Calu3 (cell line): ENCODE data around the gene NKG7. TPM values are rescaled to one million over a fixed set of nuclear protein-coding genes. Genes with fewer than 3 reads are reported as not detected.

Experiments used
- BruUV-seq: library from RNA; stranded (reverse); fragments of 400-500 nt; replicated peaks from 2 replicates; lab custom pipeline; 2021; lab: Mats Ljungman, UMichigan
- CTCF ChIA-PET: fragments of 300-600 bp; sonication (Branson Sonifier 250); formaldehyde crosslinking; loops from one replicate; lab custom pipeline; 2022; ENCODE audit warnings: antibody characterized with exemption; lab: Charles Lee
- DNase-seq: peaks from one replicate; pipeline ENCODE4 v3.0.0; 2022
- H3K27ac Mint-ChIP-seq: one replicate; pipeline ENCODE4 v1.8.0; 2022; ENCODE audit warnings: mixed read lengths; ENCODE audit not compliant: unreplicated experiment
- H3K27me3 Mint-ChIP-seq: one replicate; pipeline ENCODE4 v1.8.0; 2022; ENCODE audit warnings: mixed read lengths; ENCODE audit not compliant: unreplicated experiment
- H3K36me3 Mint-ChIP-seq: one replicate; pipeline ENCODE4 v1.8.0; 2022; ENCODE audit warnings: mild to moderate bottlenecking, moderate library complexity, mixed read lengths; ENCODE audit not compliant: insufficient read depth, unreplicated experiment
- H3K4me1 Mint-ChIP-seq: one replicate; pipeline ENCODE4 v1.8.0; 2022; ENCODE audit warnings: mild to moderate bottlenecking, low read depth, mixed read lengths; ENCODE audit not compliant: unreplicated experiment
- H3K4me3 Mint-ChIP-seq: one replicate; pipeline ENCODE4 v1.8.0; 2022; ENCODE audit warnings: mild to moderate bottlenecking, low read depth, moderate library complexity, mixed read lengths; ENCODE audit not compliant: unreplicated experiment
- H3K9me3 Mint-ChIP-seq: one replicate; pipeline ENCODE4 v1.8.0; 2022; ENCODE audit warnings: low read depth, mixed read lengths; ENCODE audit not compliant: unreplicated experiment
- intact Hi-C: fragments of 100-400 bp; cut with micrococcal nuclease; formaldehyde crosslinking; loops from one replicate; pipeline ENCODE4 v1.10.0; 2022; ENCODE audit not compliant: unreplicated experiment
- total RNA-seq: library from RNA; stranded (reverse); gene quantifications from 2 replicates; pipeline ENCODE4 v1.2.3, GENCODE V29; 2022
- TF ChIP-seq, protein P1 (sequence below): fragments of 200-600 bp; IDR thresholded peaks from one replicate; pipeline ENCODE4 v1.8.0; 2022; ENCODE audit warnings: antibody characterized with exemption; ENCODE audit not compliant: unreplicated experiment

Gene NKG7
- total RNA-seq, 1 experiment from 2014 or later = not detected

DNA sequence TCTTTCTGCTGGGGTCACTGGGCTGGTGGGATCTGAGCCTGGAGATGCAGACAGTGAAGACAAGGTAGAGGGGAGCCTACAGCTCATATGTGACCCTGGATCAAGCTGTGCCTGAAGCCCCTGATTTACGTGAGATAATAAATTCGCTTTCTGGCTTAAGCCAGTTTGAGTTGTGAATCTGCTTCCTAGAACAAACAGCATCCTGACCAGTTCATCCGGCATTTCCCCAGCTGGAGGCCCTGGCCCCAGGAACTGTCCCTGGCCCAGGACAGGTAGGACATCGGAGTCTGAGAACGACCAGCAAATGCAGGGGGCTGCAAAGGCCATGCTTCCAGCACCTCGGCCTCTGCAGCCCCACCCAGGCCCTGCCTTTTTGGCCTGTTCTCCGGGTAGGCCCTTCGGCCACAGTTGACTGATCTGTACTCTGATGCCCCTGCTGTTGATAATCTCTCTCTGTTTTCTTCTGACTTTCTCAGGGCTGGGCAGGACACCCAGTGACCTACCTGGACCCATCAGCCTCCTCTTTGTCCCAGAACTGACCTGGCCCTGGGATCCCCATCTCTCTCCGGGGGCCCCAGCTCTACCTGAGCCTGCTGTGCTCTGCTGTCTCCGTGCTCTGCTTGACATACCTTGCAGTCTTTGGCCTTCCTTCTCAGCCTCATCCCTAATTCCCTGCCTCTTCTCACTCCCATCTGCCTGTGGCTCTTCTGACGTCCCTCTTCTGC lies 21.0 kb downstream of the NKG7 start:
- TF ChIP-seq, protein P1, sequence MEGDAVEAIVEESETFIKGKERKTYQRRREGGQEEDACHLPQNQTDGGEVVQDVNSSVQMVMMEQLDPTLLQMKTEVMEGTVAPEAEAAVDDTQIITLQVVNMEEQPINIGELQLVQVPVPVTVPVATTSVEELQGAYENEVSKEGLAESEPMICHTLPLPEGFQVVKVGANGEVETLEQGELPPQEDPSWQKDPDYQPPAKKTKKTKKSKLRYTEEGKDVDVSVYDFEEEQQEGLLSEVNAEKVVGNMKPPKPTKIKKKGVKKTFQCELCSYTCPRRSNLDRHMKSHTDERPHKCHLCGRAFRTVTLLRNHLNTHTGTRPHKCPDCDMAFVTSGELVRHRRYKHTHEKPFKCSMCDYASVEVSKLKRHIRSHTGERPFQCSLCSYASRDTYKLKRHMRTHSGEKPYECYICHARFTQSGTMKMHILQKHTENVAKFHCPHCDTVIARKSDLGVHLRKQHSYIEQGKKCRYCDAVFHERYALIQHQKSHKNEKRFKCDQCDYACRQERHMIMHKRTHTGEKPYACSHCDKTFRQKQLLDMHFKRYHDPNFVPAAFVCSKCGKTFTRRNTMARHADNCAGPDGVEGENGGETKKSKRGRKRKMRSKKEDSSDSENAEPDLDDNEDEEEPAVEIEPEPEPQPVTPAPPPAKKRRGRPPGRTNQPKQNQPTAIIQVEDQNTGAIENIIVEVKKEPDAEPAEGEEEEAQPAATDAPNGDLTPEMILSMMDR = no peak
- DNase-seq = no peak
- peaks cover 46% of the 10 kb centered on the region for H3K36me3 Mint-ChIP-seq
- no peaks in the 10 kb centered on the region for H3K9me3 Mint-ChIP-seq
- H3K4me3 Mint-ChIP-seq = no peak overlapping the region
- H3K4me1 Mint-ChIP-seq = peaks cover 15% of the 10 kb centered on the region
- BruUV-seq = no TSS peak
- CTCF ChIA-PET = interaction anchor here (0.6 kb wide), 1 partner anchor 36 kb away, joined by 3 read pairs; no protein-coding TSS in a partner anchor
- H3K27me3 Mint-ChIP-seq = no peaks in the 10 kb centered on the region
- H3K27ac Mint-ChIP-seq = no peak overlapping the region
- intact Hi-C loops = no loop called here

DNA sequence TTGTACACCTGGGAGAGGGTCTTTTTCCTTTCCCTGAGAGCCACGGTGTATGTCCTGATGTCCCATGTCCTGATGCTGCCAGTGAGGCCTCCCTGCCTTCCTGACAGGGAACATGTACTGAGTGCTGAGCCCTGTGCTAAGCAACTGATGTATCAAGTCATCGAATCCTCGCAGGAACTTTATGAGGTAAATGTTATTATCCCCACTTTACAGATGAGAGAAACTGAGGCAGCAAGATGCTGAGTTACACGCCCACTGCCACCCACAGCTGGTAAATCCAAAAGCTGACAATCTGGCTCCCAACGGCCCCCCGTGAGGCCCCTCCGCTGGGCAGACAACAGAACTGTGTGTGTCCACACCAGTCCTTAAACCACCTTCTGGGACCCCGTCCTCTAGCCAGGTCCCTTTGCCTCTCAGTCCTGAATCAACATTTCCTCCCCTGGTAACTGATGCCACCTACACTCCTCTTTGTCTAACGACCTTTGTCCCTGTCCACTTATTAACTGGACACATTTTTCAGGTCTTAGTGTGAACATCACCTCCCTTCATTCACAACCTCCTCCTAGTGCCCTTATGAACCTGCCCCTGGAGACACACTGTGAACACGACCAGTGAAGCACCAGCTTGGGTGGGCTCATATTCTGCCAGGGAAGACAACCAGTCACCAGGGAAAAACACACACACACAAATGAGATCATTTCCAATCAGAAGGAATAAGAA lies 25.1 kb downstream of the NKG7 start:
- intact Hi-C loops = no loop called here
- Mint-ChIP-seq H3K36me3 (peaks cover 52% of the 10 kb centered on the region), H3K27me3 (no peaks in the 10 kb centered on the region), H3K4me3 (no peak overlapping the region), H3K4me1 (peaks cover 21% of the 10 kb centered on the region), H3K27ac (no peak overlapping the region), H3K9me3 (no peaks in the 10 kb centered on the region)
- CTCF ChIA-PET = no interaction called here
- no peak for DNase-seq
- BruUV-seq = no TSS peak
- TF ChIP-seq, protein P1 = no peak

DNA sequence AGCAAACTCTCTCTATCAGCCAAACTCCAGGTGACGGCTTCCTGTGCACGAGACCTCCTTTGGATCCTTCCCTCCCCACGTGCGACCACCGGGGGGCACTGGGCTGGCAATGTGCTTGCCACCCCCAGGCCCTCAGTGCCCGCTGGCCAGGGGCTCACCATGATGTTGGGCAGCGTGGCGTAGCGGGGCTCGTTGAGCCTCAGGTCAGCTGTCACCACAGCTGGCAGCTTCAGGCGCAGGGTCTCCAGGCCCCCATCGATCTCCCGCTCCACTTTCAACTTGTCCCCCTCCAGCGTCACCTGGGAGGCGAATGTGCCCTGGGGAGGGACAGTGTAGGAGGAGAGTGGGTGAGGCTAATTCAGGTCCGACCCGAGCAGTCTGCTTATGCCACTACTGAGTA lies 25.7 kb downstream of the NKG7 start:
- CTCF ChIA-PET = no interaction called here
- no peaks in the 10 kb centered on the region for H3K27me3 Mint-ChIP-seq
- H3K36me3 Mint-ChIP-seq = peaks cover 49% of the 10 kb centered on the region
- H3K4me1 Mint-ChIP-seq = peaks cover 27% of the 10 kb centered on the region
- H3K4me3 Mint-ChIP-seq = no peak overlapping the region
- TF ChIP-seq, protein P1 = peak; percentile 40
- intact Hi-C loops = no loop called here
- no peaks in the 10 kb centered on the region for H3K9me3 Mint-ChIP-seq
- no TSS peak for BruUV-seq
- H3K27ac Mint-ChIP-seq = no peak overlapping the region
- DNase-seq = no peak

DNA sequence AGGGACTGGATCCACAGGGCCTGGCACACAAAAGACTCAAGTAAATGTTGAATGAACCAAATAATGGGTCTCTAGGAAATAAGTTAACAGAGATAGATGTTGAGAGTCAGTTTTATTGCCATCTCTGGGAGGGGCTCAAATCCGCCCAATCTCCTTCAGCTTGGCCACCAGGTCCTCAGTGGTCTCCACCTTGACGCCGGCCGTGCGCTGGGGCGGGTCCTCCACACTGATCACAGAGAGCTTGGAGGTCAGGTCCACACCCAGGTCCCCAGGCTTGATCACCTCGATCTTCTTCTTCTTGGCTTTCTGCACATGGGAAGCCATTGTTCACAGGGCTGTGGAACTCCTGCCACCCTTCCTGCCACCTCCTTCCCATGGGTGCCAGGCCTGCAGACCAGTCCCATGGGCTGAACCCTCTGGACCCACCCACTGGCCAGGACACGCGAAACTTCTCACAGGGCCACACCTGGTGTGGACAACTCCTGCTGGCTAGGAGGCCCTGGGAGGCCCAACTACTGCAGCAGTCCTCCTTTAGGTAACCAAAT lies 27.3 kb downstream of the NKG7 start:
- CTCF ChIA-PET = no interaction called here
- Mint-ChIP-seq H3K36me3 (peaks cover 50% of the 10 kb centered on the region), H3K27me3 (no peaks in the 10 kb centered on the region)

More for the DNA sequence above, 27.3 kb downstream of the NKG7 start:
- H3K27ac Mint-ChIP-seq = no peak overlapping the region
- H3K4me1 Mint-ChIP-seq = peaks cover 37% of the 10 kb centered on the region
- no peaks in the 10 kb centered on the region for H3K9me3 Mint-ChIP-seq
- no peak for DNase-seq
- H3K4me3 Mint-ChIP-seq = no peak overlapping the region
- intact Hi-C loops = no loop called here
- no TSS peak for BruUV-seq
- TF ChIP-seq, protein P1 = no peak
